Natural killer cell (primary cell): ENCODE measurements around the gene AMER2. TPM values are rescaled to one million over a fixed set of nuclear protein-coding genes. Genes with fewer than 3 reads are reported as not detected.

Experiments
- ATAC-seq, 3 donors: fragments of 150-1000 bp in 2 of 3; fragments of 200-7000 bp in 1 of 3; cut with Tn5 transposase; 1 replicate in 1 of 3; 2 replicates in 2 of 3; pipeline ENCODE4 v1.10.0; 2021; ENCODE audit warnings: mild to moderate bottlenecking in 2 of 3, moderate library complexity in 2 of 3
- DNase-seq, 2 donors: peaks; one replicate each; pipeline versions ENCODE4 v3.0.0 to v3.0.0-alpha.2; 2013 to 2021; ENCODE audit warnings: mixed read lengths in 1 of 2
- H3K27ac ChIP-seq: one replicate; pipeline ENCODE4 v1.5.1; 2013; ENCODE audit warnings: mild to moderate bottlenecking, low read length
- H3K27me3 ChIP-seq: one replicate; pipeline ENCODE4 v1.6.1; 2013; ENCODE audit warnings: low read length; ENCODE audit not compliant: control insufficient read depth, insufficient read depth
- H3K36me3 ChIP-seq: one replicate; pipeline ENCODE4 v1.6.1; 2013; ENCODE audit warnings: low read length; ENCODE audit not compliant: control insufficient read depth, insufficient read depth
- H3K4me1 ChIP-seq: one replicate; pipeline ENCODE4 v1.6.1; 2013; ENCODE audit warnings: low read length; ENCODE audit not compliant: control insufficient read depth, insufficient read depth
- H3K4me3 ChIP-seq: one replicate; pipeline ENCODE4 v1.5.1; 2013; ENCODE audit warnings: low read length
- H3K9me3 ChIP-seq: one replicate; pipeline ENCODE4 v1.6.1; 2013; ENCODE audit warnings: low read length; ENCODE audit not compliant: control insufficient read depth, insufficient read depth
- H3K27ac Mint-ChIP-seq, 2 donors: one replicate each; pipeline ENCODE4 v1.8.0; 2022; ENCODE audit warnings: mild to moderate bottlenecking in 2 of 2, mixed read lengths in 2 of 2, moderate library complexity in 1 of 2
- H3K27me3 Mint-ChIP-seq, 2 donors: one replicate each; pipeline ENCODE4 v1.8.0; 2022; ENCODE audit warnings: low read depth in 2 of 2, mixed read lengths in 2 of 2
- H3K36me3 Mint-ChIP-seq: one replicate; pipeline ENCODE4 v1.8.0; 2022; ENCODE audit warnings: mixed read lengths
- H3K4me1 Mint-ChIP-seq, 2 donors: one replicate each; pipeline ENCODE4 v1.8.0; 2022; ENCODE audit warnings: mixed read lengths in 2 of 2
- H3K4me3 Mint-ChIP-seq: one replicate; pipeline ENCODE4 v1.8.0; 2022; ENCODE audit warnings: mild to moderate bottlenecking, moderate library complexity, mixed read lengths
- H3K9me3 Mint-ChIP-seq, 2 donors: one replicate each; pipeline ENCODE4 v1.8.0; 2022; ENCODE audit warnings: mixed read lengths in 2 of 2
- CTCF ChIP-seq: fragments of 200-600 bp; IDR thresholded peaks from one replicate; pipeline ENCODE4 v1.8.0; 2022; ENCODE audit warnings: antibody characterized with exemption
- WGBS: methylation state at CpG from one replicate; pipeline ENCODE4 v1.1.7; 2013; ENCODE audit warnings: missing lambda C conversion rate; ENCODE audit not compliant: insufficient coverage; 5-methylcytosine and 5-hydroxymethylcytosine counted together
- intact Hi-C: fragments of 100-400 bp; cut with micrococcal nuclease; formaldehyde crosslinking; loops from one replicate; pipeline ENCODE4 v1.14.2; 2022
- total RNA-seq, 4 donors: library from RNA; stranded (reverse); fragments of 120-200 nt in 1 of 4; gene quantifications; one replicate each; pipeline versions ENCODE4 v1.2.3 to v1.2.4, GENCODE V29; 2013 to 2022

The AMER2 gene
- total RNA-seq, 3 donors from 2014 or later (not counting 1 experiment from before 2014, with no cell fraction given): not detected

- no peaks in the 10 kb centered on the region for H3K9me3 ChIP-seq
- ATAC-seq (no peak), DNase-seq (no peak)
- WGBS: 6% methylated on average over 75 of the region's 75 CpGs
- H3K4me1 ChIP-seq: no peaks in the 10 kb centered on the region
- H3K36me3 ChIP-seq: no peaks in the 10 kb centered on the region
- Mint-ChIP-seq H3K36me3 (peaks cover 11% of the 10 kb centered on the region), H3K4me3 (no peak overlapping the region), H3K4me1 (peaks cover 9 to 14% of the 10 kb centered on the region in 2 donors), H3K27me3 (peaks cover 57 to 67% of the 10 kb centered on the region in 2 donors), H3K27ac (no peak overlapping the region), H3K9me3 (no peaks in the 10 kb centered on the region)
- H3K27me3 ChIP-seq: peaks cover 12% of the 10 kb centered on the region
- H3K4me3 ChIP-seq: no peak overlapping the region
- TF ChIP-seq CTCF: no peak
- no peak overlapping the region for H3K27ac ChIP-seq
- intact Hi-C loops: no loop called here
Measured at GRCh38 chr13:25170554-25171111, 1.5 kb downstream of the AMER2 start.

- peaks cover 57 to 67% of the 10 kb centered on the region in 2 donors for H3K27me3 Mint-ChIP-seq
- no peaks in the 10 kb centered on the region for H3K4me1 ChIP-seq
- H3K27ac Mint-ChIP-seq: no peak overlapping the region
- ATAC-seq (no peak), DNase-seq (no peak)
- no peaks in the 10 kb centered on the region for H3K36me3 ChIP-seq
- peaks cover 9 to 14% of the 10 kb centered on the region in 2 donors for H3K4me1 Mint-ChIP-seq
- intact Hi-C loops: no loop called here
- TF ChIP-seq CTCF: no peak
- peaks cover 12% of the 10 kb centered on the region for H3K27me3 ChIP-seq
- no peak overlapping the region for H3K4me3 ChIP-seq
- H3K27ac ChIP-seq: no peak overlapping the region
- H3K9me3 Mint-ChIP-seq: no peaks in the 10 kb centered on the region
- no peaks in the 10 kb centered on the region for H3K9me3 ChIP-seq
- peaks cover 11% of the 10 kb centered on the region for H3K36me3 Mint-ChIP-seq
- 74% methylated on average over 37 of the region's 37 CpGs for WGBS
- no peak overlapping the region for H3K4me3 Mint-ChIP-seq
Measured at GRCh38 chr13:25169951-25170553, 2.0 kb downstream of the AMER2 start.

- Mint-ChIP-seq H3K9me3 (no peaks in the 10 kb centered on the region), H3K4me3 (no peak overlapping the region)
- WGBS: 88% methylated on average over 12 of the region's 12 CpGs
Measured at GRCh38 chr13:25169356-25169755, 2.7 kb downstream of the AMER2 start.

More at GRCh38 chr13:25169356-25169755, 2.7 kb downstream of the AMER2 start:
- Histone ChIP-seq H3K4me1 (no peaks in the 10 kb centered on the region), H3K27me3 (peaks cover 11% of the 10 kb centered on the region), H3K27ac (no peak overlapping the region), H3K9me3 (no peaks in the 10 kb centered on the region), H3K4me3 (no peak overlapping the region), H3K36me3 (no peaks in the 10 kb centered on the region)
- no peak for ATAC-seq
- Mint-ChIP-seq H3K4me1 (peaks cover 9 to 14% of the 10 kb centered on the region in 2 donors), H3K27me3 (peaks cover 52 to 66% of the 10 kb centered on the region in 2 donors), H3K27ac (no peak overlapping the region), H3K36me3 (peaks cover 11% of the 10 kb centered on the region)
- no peak for DNase-seq
- intact Hi-C loops: no loop called here
- TF ChIP-seq CTCF: no peak
